ENCODE results near the gene DLG2. TPM values are rescaled to one million over a fixed set of nuclear protein-coding genes. Genes with fewer than 3 reads are reported as not detected.

The DLG2 gene
- total RNA-seq, 4 donors from 2014 or later, result 1.3 to 4.7 (median 2.4) TPM

DNA sequence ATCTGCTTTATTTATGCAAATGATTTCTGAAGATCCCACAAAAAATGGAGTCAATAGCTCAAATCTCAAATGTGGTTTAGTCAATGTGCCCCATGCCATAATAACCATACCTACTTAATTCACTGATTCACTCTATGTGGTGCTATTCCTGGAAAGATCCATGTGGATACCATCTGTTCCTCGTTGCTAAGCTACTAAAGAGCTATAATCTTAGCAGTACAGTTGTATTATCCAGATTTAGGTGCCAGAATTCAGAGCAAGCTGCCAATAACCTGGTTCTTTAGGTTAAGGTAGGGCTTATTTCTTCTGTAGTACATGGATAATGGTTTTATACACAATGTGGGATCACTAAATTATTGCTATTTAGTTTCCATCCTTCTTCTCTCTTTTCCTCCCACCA, 1366.3 kb downstream of the DLG2 start:
- no peaks in the 10 kb centered on the region for H3K9me3 ChIP-seq
- H3K36me3 ChIP-seq, result no peaks in the 10 kb centered on the region
- H3K4me1 ChIP-seq, result no peaks in the 10 kb centered on the region
- no peak for TF ChIP-seq POLR2A (IDR thresholded peaks at IDR 0.05)
- TF ChIP-seq, protein P1, sequence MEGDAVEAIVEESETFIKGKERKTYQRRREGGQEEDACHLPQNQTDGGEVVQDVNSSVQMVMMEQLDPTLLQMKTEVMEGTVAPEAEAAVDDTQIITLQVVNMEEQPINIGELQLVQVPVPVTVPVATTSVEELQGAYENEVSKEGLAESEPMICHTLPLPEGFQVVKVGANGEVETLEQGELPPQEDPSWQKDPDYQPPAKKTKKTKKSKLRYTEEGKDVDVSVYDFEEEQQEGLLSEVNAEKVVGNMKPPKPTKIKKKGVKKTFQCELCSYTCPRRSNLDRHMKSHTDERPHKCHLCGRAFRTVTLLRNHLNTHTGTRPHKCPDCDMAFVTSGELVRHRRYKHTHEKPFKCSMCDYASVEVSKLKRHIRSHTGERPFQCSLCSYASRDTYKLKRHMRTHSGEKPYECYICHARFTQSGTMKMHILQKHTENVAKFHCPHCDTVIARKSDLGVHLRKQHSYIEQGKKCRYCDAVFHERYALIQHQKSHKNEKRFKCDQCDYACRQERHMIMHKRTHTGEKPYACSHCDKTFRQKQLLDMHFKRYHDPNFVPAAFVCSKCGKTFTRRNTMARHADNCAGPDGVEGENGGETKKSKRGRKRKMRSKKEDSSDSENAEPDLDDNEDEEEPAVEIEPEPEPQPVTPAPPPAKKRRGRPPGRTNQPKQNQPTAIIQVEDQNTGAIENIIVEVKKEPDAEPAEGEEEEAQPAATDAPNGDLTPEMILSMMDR (IDR thresholded peaks at IDR 0.05 in 4 of 5, conservative IDR thresholded peaks at IDR 0.05 in 1 of 5), result no peak
- no peak for DNase-seq
- in situ Hi-C loops (cut with MboI; ENCODE audit: low sequenced_read_pairs in 4 of 4), result no loop called here
- H3K27me3 ChIP-seq, result no peaks in the 10 kb centered on the region
- intact Hi-C loops (cut with DNase I; ENCODE audit: low total_unique reads), result no loop called here
- no peak overlapping the region for H3K4me3 ChIP-seq
- H3K27ac ChIP-seq, result no peak overlapping the region
- no peak for ATAC-seq

DNA sequence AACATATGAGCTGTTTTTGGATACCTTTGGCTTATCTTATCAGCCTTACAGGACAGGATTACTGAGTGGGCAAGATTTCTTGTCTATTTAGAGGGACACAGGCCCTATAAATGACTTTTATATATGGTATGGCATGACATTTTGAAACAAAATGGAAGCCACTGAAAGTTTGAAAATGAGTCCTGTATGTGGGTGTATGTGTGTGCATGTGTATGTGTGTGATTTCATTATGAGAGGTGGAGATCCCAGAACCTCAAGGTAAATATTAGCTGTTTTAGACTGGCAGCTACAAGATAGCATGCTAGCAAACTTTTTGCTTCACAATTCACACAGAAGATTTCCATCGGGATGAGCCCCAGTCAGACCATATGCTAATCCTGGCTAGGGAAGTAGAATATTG, 1370.5 kb downstream of the DLG2 start:
- Histone ChIP-seq H3K4me1 (no peaks in the 10 kb centered on the region), H3K9me3 (no peaks in the 10 kb centered on the region), H3K4me3 (no peak overlapping the region), H3K27me3 (no peaks in the 10 kb centered on the region), H3K36me3 (no peaks in the 10 kb centered on the region), H3K27ac (no peak overlapping the region)
- TF ChIP-seq, protein P1 (IDR thresholded peaks at IDR 0.05 in 4 of 5, conservative IDR thresholded peaks at IDR 0.05 in 1 of 5), result no peak
- no peak for TF ChIP-seq POLR2A (IDR thresholded peaks at IDR 0.05)
- intact Hi-C loops (cut with DNase I; ENCODE audit: low total_unique reads), result no loop called here
- in situ Hi-C loops (cut with MboI; ENCODE audit: low sequenced_read_pairs in 4 of 4), result no loop called here
- no peak for DNase-seq
- no peak for ATAC-seq

DNA sequence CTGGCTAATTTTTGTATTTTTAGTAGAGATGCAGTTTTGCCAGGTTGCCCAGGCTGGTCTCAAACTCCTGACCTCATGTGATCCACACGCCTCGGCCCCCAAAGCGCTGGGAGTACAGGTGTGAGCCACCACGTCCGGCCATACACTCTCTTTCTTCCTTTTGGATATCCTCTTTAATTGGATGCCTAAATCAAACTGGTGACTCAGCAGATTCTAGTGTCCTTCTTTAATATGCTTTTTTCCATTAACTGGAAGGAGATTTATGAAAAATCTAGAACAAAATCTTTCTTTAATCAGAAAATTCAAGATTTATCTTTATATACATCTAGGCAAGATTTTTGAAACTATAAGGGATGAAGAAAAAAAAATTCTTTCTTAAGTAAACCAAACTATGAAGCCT, 1371.7 kb downstream of the DLG2 start:
- intact Hi-C loops (cut with DNase I; ENCODE audit: low total_unique reads), result no loop called here
- no peak for DNase-seq
- H3K9me3 ChIP-seq, result no peaks in the 10 kb centered on the region
- no peak for ATAC-seq
- no peaks in the 10 kb centered on the region for H3K4me1 ChIP-seq
- no peaks in the 10 kb centered on the region for H3K27me3 ChIP-seq
- no peak for TF ChIP-seq POLR2A (IDR thresholded peaks at IDR 0.05)
- TF ChIP-seq, protein P1 (IDR thresholded peaks at IDR 0.05 in 4 of 5, conservative IDR thresholded peaks at IDR 0.05 in 1 of 5), result no peak
- H3K36me3 ChIP-seq, result no peaks in the 10 kb centered on the region
- no peak overlapping the region for H3K4me3 ChIP-seq
- in situ Hi-C loops (cut with MboI; ENCODE audit: low sequenced_read_pairs in 4 of 4), result no loop called here
- no peak overlapping the region for H3K27ac ChIP-seq

DNA sequence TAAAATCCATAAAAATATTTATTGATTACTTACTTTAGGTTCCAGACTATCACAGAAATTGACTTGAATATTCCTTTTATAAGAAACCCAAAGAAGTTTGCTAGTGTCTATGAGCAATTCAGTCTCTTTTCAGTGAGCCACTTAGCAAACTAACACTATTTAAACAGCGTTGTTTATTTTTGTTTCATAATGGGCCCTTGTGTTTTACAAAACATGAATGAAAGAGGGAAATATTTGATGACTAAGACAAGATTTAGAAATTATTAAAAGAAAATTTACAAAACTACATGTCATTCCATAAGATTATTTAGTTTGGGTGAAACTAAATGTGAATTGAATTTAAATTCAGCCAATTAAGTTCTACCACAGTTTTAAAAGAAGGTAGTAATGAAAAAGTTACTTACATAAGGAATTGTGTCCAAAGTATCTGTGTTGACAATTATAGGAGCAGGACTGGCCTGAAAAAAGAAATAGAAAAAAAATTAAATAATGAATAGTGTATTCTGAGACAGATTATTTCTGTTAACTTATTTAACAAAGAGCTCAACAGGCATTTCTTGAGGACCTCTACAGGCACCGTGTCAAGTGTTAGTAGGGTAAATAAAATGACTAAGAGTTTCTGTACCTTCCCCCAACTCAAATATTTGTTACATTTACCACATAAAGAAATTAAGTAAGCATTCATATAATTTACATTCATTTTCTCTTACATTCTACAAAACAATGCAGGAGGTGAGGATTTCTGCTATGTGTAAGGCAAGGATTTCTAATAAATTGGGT, 1376.1 kb downstream of the DLG2 start:
- no peak overlapping the region for H3K4me3 ChIP-seq
- H3K9me3 ChIP-seq, result no peaks in the 10 kb centered on the region
- H3K27ac ChIP-seq, result no peak overlapping the region
- no peaks in the 10 kb centered on the region for H3K4me1 ChIP-seq
- ATAC-seq, result no peak
- no peak for TF ChIP-seq POLR2A (IDR thresholded peaks at IDR 0.05)
- TF ChIP-seq, protein P1 (IDR thresholded peaks at IDR 0.05 in 4 of 5, conservative IDR thresholded peaks at IDR 0.05 in 1 of 5), result no peak
- DNase-seq, result no peak
- no peaks in the 10 kb centered on the region for H3K27me3 ChIP-seq
- H3K36me3 ChIP-seq, result no peaks in the 10 kb centered on the region
- in situ Hi-C loops (cut with MboI; ENCODE audit: low sequenced_read_pairs in 4 of 4) (no loop called here), intact Hi-C loops (cut with DNase I; ENCODE audit: low total_unique reads) (no loop called here)
